ENCODE data around the gene FBF1.

FBF1 gene

GRCh38 chr17:75900691-75901533 lies 39.9 kb downstream of the FBF1 start:
- H3K27me3 Mint-ChIP-seq (ENCODE audit: low read depth): no peaks in the 10 kb centered on the region
- H3K4me1 Mint-ChIP-seq: peaks cover 5% of the 10 kb centered on the region
- TF ChIP-seq CTCF (IDR thresholded peaks at IDR 0.05; ENCODE audit: unreplicated experiment in 3 of 3): no peak
- no peak overlapping the region for H3K27ac Mint-ChIP-seq
- peaks cover 13% of the 10 kb centered on the region for H3K36me3 Mint-ChIP-seq (ENCODE audit: low read depth)
- no peaks in the 10 kb centered on the region for H3K9me3 Mint-ChIP-seq
- H3K4me3 Mint-ChIP-seq: peak overlapping the region; percentile 25 to 59 (median 41)

- H3K9me3 Mint-ChIP-seq: no peaks in the 10 kb centered on the region
- H3K4me3 Mint-ChIP-seq: peak overlapping the region in 1 of 3 experiments; percentile 20
- no peak overlapping the region for H3K27ac Mint-ChIP-seq
- H3K4me1 Mint-ChIP-seq: peaks cover 14% of the 10 kb centered on the region
- TF ChIP-seq CTCF (IDR thresholded peaks at IDR 0.05; ENCODE audit: unreplicated experiment in 3 of 3): no peak
- peaks cover 13% of the 10 kb centered on the region for H3K36me3 Mint-ChIP-seq (ENCODE audit: low read depth)
- no peaks in the 10 kb centered on the region for H3K27me3 Mint-ChIP-seq (ENCODE audit: low read depth)
These were observed 40.9 kb downstream of the FBF1 start for GRCh38 chr17:75899767-75900468.

- H3K27me3 Mint-ChIP-seq (ENCODE audit: low read depth): no peaks in the 10 kb centered on the region
- no peaks in the 10 kb centered on the region for H3K9me3 Mint-ChIP-seq
- peaks cover 13% of the 10 kb centered on the region for H3K36me3 Mint-ChIP-seq (ENCODE audit: low read depth)
- peaks cover 15% of the 10 kb centered on the region for H3K4me1 Mint-ChIP-seq
- no peak overlapping the region for H3K4me3 Mint-ChIP-seq
- H3K27ac Mint-ChIP-seq: no peak overlapping the region
- no peak for TF ChIP-seq CTCF (IDR thresholded peaks at IDR 0.05; ENCODE audit: unreplicated experiment in 3 of 3)
These were observed 41.5 kb downstream of the FBF1 start for GRCh38 chr17:75899353-75899752.

GRCh38 chr17:75898791-75899190 lies 42.1 kb downstream of the FBF1 start:
- H3K27ac Mint-ChIP-seq: no peak overlapping the region
- no peaks in the 10 kb centered on the region for H3K9me3 Mint-ChIP-seq
- TF ChIP-seq CTCF (IDR thresholded peaks at IDR 0.05; ENCODE audit: unreplicated experiment in 3 of 3): no peak
- H3K4me1 Mint-ChIP-seq: peaks cover 20% of the 10 kb centered on the region
- H3K36me3 Mint-ChIP-seq (ENCODE audit: low read depth): peaks cover 15% of the 10 kb centered on the region
- H3K27me3 Mint-ChIP-seq (ENCODE audit: low read depth): no peaks in the 10 kb centered on the region
- peak overlapping the region in 2 of 3 experiments; percentile 27 to 86 for H3K4me3 Mint-ChIP-seq

GRCh38 chr17:75898065-75898464 lies 42.8 kb downstream of the FBF1 start:
- H3K36me3 Mint-ChIP-seq (ENCODE audit: low read depth): peaks cover 17% of the 10 kb centered on the region

More at GRCh38 chr17:75898065-75898464, 42.8 kb downstream of the FBF1 start:
- no peaks in the 10 kb centered on the region for H3K27me3 Mint-ChIP-seq (ENCODE audit: low read depth)
- peaks cover 23% of the 10 kb centered on the region for H3K4me1 Mint-ChIP-seq
- H3K9me3 Mint-ChIP-seq: no peaks in the 10 kb centered on the region
- H3K4me3 Mint-ChIP-seq: peak overlapping the region; percentile 76 to 86 (median 86)
- peak overlapping the region in 2 of 3 experiments; percentile 81 to 90 for H3K27ac Mint-ChIP-seq
- no peak for TF ChIP-seq CTCF (IDR thresholded peaks at IDR 0.05; ENCODE audit: unreplicated experiment in 3 of 3)

Measured in nephron (organoid).